CD14-positive monocyte (primary cell): Measurements from ENCODE around the gene COTL1. TPM values are rescaled to one million over a fixed set of nuclear protein-coding genes. Genes with fewer than 3 reads are reported as not detected.

ENCODE experiments used
- DNase-seq, 3 donors: peaks; one replicate each; pipeline ENCODE4 v3.0.0-alpha.2; 2011 to 2022
- H2AFZ ChIP-seq: 2 replicates; pipeline ENCODE4 v1.6.0; 2012; ENCODE audit warnings: mild to moderate bottlenecking, low read depth, low read length, inconsistent platforms; ENCODE audit not compliant: insufficient read depth, poor library complexity, severe bottlenecking
- H3K27ac ChIP-seq, 2 donors: 1 replicate in 1 of 2; 2 replicates in 1 of 2; pipeline ENCODE4 v1.5.1; 2012 to 2013; ENCODE audit warnings: low read length in 2 of 2, control low read depth in 1 of 2, inconsistent platforms in 1 of 2, low read depth in 1 of 2, mild to moderate bottlenecking in 1 of 2
- H3K27me3 ChIP-seq, 2 donors: one replicate each; pipeline versions ENCODE4 v1.6.0 to v1.6.1; 2011 to 2013; ENCODE audit warnings: low read length in 2 of 2; ENCODE audit not compliant: control insufficient read depth in 2 of 2, insufficient read depth in 2 of 2
- H3K36me3 ChIP-seq, 2 donors: replicated peaks in 1 of 2; 1 replicate in 1 of 2; 2 replicates in 1 of 2; pipeline versions ENCODE4 v1.5.1 to v1.6.1; 2012 to 2013; ENCODE audit warnings: low read length in 2 of 2, control low read depth in 1 of 2, inconsistent platforms in 1 of 2, mild to moderate bottlenecking in 1 of 2; ENCODE audit not compliant: insufficient read depth in 2 of 2, control insufficient read depth in 1 of 2
- H3K4me1 ChIP-seq, 2 donors: 1 replicate in 1 of 2; 2 replicates in 1 of 2; pipeline versions ENCODE4 v1.5.1 to v1.6.1; 2012 to 2013; ENCODE audit warnings: low read length in 2 of 2, control low read depth in 1 of 2, inconsistent platforms in 1 of 2, mild to moderate bottlenecking in 1 of 2, moderate library complexity in 1 of 2; ENCODE audit not compliant: insufficient read depth in 2 of 2, control insufficient read depth in 1 of 2
- H3K4me2 ChIP-seq: replicated peaks from 2 replicates; pipeline ENCODE3; 2012; ENCODE audit warnings: low read length, moderate library complexity, mild to moderate bottlenecking; ENCODE audit not compliant: poor library complexity, severe bottlenecking; ENCODE audit errors: extremely low read depth
- H3K4me3 ChIP-seq, 3 experiments: fragments of 200-600 bp in 1 of 3; sonication (generic) in 1 of 3; replicated peaks in 1 of 3; 1 replicate in 2 of 3; 2 replicates in 1 of 3; pipeline ENCODE4 v1.5.1; 2011 to 2013; ENCODE audit warnings: low read length in 3 of 3, mild to moderate bottlenecking in 3 of 3, control low read depth in 2 of 3, low read depth in 2 of 3, inconsistent platforms in 1 of 3, moderate library complexity in 1 of 3
- H3K79me2 ChIP-seq: 2 replicates; pipeline ENCODE4 v1.6.0; 2012; ENCODE audit warnings: mild to moderate bottlenecking, control low read depth, inconsistent platforms, low read length, moderate library complexity; ENCODE audit not compliant: insufficient read depth
- H3K9ac ChIP-seq: 2 replicates; pipeline ENCODE4 v1.6.0; 2017; ENCODE audit warnings: low read length, mild to moderate bottlenecking; ENCODE audit not compliant: insufficient read depth, poor library complexity, severe bottlenecking
- H3K9me3 ChIP-seq, 2 donors: replicated peaks in 1 of 2; 1 replicate in 1 of 2; 2 replicates in 1 of 2; pipeline versions ENCODE4 v1.5.1 to v1.6.1; 2012 to 2013; ENCODE audit warnings: low read length in 2 of 2, control low read depth in 1 of 2; ENCODE audit not compliant: control insufficient read depth in 1 of 2, insufficient read depth in 1 of 2
- H4K20me1 ChIP-seq: 2 replicates; pipeline ENCODE4 v1.6.0; 2012; ENCODE audit warnings: mild to moderate bottlenecking, low read length, control low read depth, moderate library complexity; ENCODE audit not compliant: insufficient read depth
- H3K27ac Mint-ChIP-seq, 7 donors: one replicate each; pipeline ENCODE4 v1.8.0; 2020; ENCODE audit warnings: mild to moderate bottlenecking in 7 of 7, mixed read lengths in 7 of 7, moderate library complexity in 6 of 7, inconsistent platforms in 2 of 7
- H3K27me3 Mint-ChIP-seq, 3 donors: one replicate each; pipeline ENCODE4 v1.8.0; 2021 to 2022; ENCODE audit warnings: low read depth in 3 of 3, mild to moderate bottlenecking in 3 of 3, mixed read lengths in 3 of 3, moderate library complexity in 3 of 3, inconsistent platforms in 1 of 3
- H3K36me3 Mint-ChIP-seq, 2 donors: one replicate each; pipeline ENCODE4 v1.8.0; 2020; ENCODE audit warnings: mixed read lengths in 2 of 2, inconsistent platforms in 1 of 2, mild to moderate bottlenecking in 1 of 2
- H3K4me1 Mint-ChIP-seq: one replicate; pipeline ENCODE4 v1.8.0; 2020; ENCODE audit warnings: mild to moderate bottlenecking, mixed read lengths
- H3K4me3 Mint-ChIP-seq, 2 donors: one replicate each; pipeline ENCODE4 v1.8.0; 2020; ENCODE audit warnings: mild to moderate bottlenecking in 2 of 2, mixed read lengths in 2 of 2, moderate library complexity in 1 of 2
- H3K9me3 Mint-ChIP-seq, 7 donors: one replicate each; pipeline ENCODE4 v1.8.0; 2020 to 2022; ENCODE audit warnings: mixed read lengths in 7 of 7, mild to moderate bottlenecking in 6 of 7, moderate library complexity in 6 of 7, inconsistent platforms in 2 of 7
- WGBS: methylation state at CpG from one replicate; pipeline ENCODE4 v1.1.5; 2013; ENCODE audit warnings: missing lambda C conversion rate; ENCODE audit not compliant: insufficient coverage; 5-methylcytosine and 5-hydroxymethylcytosine counted together
- intact Hi-C, 2 donors: fragments of 100-400 bp; cut with micrococcal nuclease; formaldehyde crosslinking; loops; one replicate each; pipeline versions ENCODE4 v1.15.0 to v1.15.1; 2023
- polyA plus RNA-seq, 3 donors: library from polyadenylated mRNA; depleted of rRNA in 1 of 3; unstranded in 2 of 3; stranded (reverse) in 1 of 3; fragments of 300-500 nt in 2 of 3; fragments of >200 nt in 1 of 3; fragmentation: Illumina TruSeq in 2 of 3; gene quantifications; 1 replicate in 2 of 3; 2 replicates in 1 of 3; pipeline ENCODE4 v1.2.3, GENCODE V29; 2012 to 2021
- TF ChIP-seq, protein P1 (sequence below): fragments of 200-600 bp; IDR thresholded peaks from one replicate; pipeline ENCODE4 v1.8.0; 2022; ENCODE audit warnings: antibody characterized with exemption, mild to moderate bottlenecking

Gene COTL1
- polyA plus RNA-seq, 3 donors = 648 to 1,843 (median 1,643) TPM

DNA sequence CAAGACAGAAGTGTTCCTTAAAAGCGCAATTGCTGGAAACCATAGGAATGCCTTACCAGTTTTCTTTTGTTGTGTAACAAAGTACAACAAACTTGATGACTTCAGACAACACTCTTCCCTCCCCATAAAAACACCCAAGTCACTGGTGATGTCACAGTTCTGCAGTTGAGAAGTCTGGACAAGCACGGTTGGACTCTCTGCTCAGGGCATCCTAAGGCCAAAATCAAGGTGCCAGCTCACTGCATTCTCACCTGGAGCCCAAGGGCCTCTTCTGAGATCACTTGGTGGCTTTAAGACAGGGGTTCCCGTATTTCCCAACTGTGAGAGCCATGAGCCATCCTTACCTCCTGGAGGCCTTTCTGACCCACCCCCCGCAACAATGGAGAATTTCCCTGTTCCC lies 67.8 kb downstream of the COTL1 start:
- intact Hi-C loops = no loop called here
- no peaks in the 10 kb centered on the region for H3K36me3 ChIP-seq
- TF ChIP-seq, protein P1, sequence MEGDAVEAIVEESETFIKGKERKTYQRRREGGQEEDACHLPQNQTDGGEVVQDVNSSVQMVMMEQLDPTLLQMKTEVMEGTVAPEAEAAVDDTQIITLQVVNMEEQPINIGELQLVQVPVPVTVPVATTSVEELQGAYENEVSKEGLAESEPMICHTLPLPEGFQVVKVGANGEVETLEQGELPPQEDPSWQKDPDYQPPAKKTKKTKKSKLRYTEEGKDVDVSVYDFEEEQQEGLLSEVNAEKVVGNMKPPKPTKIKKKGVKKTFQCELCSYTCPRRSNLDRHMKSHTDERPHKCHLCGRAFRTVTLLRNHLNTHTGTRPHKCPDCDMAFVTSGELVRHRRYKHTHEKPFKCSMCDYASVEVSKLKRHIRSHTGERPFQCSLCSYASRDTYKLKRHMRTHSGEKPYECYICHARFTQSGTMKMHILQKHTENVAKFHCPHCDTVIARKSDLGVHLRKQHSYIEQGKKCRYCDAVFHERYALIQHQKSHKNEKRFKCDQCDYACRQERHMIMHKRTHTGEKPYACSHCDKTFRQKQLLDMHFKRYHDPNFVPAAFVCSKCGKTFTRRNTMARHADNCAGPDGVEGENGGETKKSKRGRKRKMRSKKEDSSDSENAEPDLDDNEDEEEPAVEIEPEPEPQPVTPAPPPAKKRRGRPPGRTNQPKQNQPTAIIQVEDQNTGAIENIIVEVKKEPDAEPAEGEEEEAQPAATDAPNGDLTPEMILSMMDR = no peak
- Mint-ChIP-seq H3K27me3 (peaks cover 8 to 23% (median 10%) of the 10 kb centered on the region in 3 donors), H3K36me3 (peaks cover 6 to 11% of the 10 kb centered on the region in 2 donors), H3K9me3 (no peaks in the 10 kb centered on the region), H3K27ac (peak overlapping the region in 3 of 7 donors; percentile 5 to 77 (median 53)), H3K4me1 (peaks cover 34% of the 10 kb centered on the region), H3K4me3 (no peak overlapping the region)
- H2AFZ ChIP-seq = no peak overlapping the region
- H3K4me2 ChIP-seq = no peak overlapping the region
- H4K20me1 ChIP-seq = no peaks in the 10 kb centered on the region
- H3K79me2 ChIP-seq = no peaks in the 10 kb centered on the region
- H3K27ac ChIP-seq = no peak overlapping the region
- peaks cover 7 to 14% of the 10 kb centered on the region in 2 donors for H3K4me1 ChIP-seq
- no peak overlapping the region for H3K9ac ChIP-seq
- peak in 1 of 3 donors; percentile 27 for DNase-seq
- no peak overlapping the region for H3K4me3 ChIP-seq
- H3K27me3 ChIP-seq = peaks cover 0 to 6% of the 10 kb centered on the region in 2 donors
- WGBS = 58% methylated on average over 3 of the region's 4 CpGs
- no peaks in the 10 kb centered on the region for H3K9me3 ChIP-seq

DNA sequence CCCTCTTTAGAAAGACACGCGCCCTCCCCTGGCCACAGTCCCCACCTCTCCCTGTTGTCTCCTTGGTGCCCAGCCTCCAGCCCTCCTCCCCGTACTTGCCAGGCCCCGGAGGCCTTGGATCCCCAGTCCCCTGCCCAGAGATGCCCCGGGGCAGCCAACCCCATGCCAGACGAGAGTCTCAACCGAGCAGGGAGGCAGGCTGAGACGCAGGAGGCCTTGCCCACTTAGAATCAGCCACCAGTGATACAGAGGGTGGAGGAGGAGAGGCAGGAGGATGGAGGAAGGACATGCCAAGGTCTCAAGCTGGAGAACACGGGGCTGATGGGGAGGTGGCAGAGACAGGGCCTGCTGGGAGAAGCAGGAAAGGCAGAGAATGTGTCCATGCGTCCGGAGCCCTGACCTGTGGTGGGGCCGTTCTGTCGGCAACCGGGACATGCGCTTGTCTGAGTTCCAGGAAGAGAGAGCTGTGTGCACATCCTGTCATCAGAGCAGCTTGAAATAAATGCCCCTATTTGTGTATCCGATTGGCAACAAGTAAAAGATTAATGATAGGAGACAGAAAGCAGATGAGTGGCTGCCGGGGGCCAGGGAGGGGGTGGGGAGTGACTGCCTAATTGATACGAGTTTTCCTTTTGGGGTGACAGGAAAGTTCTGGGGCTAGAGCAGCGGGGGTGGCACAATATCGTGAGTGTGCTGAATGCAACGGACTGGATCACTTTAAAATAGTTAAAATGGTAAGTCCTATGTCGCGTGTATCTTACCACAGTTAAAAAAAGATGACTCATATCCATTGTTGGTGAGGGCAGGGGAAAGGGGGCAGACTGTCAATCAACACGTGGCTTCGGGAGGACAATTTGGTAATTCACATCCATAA lies 68.7 kb downstream of the COTL1 start:
- Histone ChIP-seq H3K79me2 (no peaks in the 10 kb centered on the region), H2AFZ (no peak overlapping the region), H3K4me2 (no peak overlapping the region), H3K9me3 (no peaks in the 10 kb centered on the region), H4K20me1 (no peaks in the 10 kb centered on the region), H3K27me3 (peaks cover 0 to 15% of the 10 kb centered on the region in 2 donors), H3K9ac (no peak overlapping the region), H3K36me3 (no peaks in the 10 kb centered on the region), H3K4me3 (no peak overlapping the region), H3K4me1 (peaks cover 10 to 21% of the 10 kb centered on the region in 2 donors), H3K27ac (no peak overlapping the region)
- peaks cover 17 to 30% (median 17%) of the 10 kb centered on the region in 3 donors for H3K27me3 Mint-ChIP-seq
- H3K4me1 Mint-ChIP-seq = peaks cover 38% of the 10 kb centered on the region
- H3K4me3 Mint-ChIP-seq = peak overlapping the region in 1 of 2 donors; percentile 64
- peak in 1 of 3 donors; percentile 36 for DNase-seq
- H3K27ac Mint-ChIP-seq = peak overlapping the region in 2 of 7 donors; percentile 5 to 6
- TF ChIP-seq, protein P1 = no peak
- intact Hi-C loops = no loop called here
- 75% methylated on average over 18 of the region's 25 CpGs for WGBS
- peaks cover 8 to 10% of the 10 kb centered on the region in 2 donors for H3K36me3 Mint-ChIP-seq
- H3K9me3 Mint-ChIP-seq = no peaks in the 10 kb centered on the region
